Measurements from ENCODE around the gene PELI2. TPM values are rescaled to one million over a fixed set of nuclear protein-coding genes. Genes with fewer than 3 reads are reported as not detected.

Gene PELI2
- total RNA-seq, 1 donor from 2014 or later: 15.5 TPM

GRCh38 chr14:56205881-56206280 lies 87.7 kb downstream of the PELI2 start:
- no peak for DNase-seq (ENCODE audit: low spot score)

DNA sequence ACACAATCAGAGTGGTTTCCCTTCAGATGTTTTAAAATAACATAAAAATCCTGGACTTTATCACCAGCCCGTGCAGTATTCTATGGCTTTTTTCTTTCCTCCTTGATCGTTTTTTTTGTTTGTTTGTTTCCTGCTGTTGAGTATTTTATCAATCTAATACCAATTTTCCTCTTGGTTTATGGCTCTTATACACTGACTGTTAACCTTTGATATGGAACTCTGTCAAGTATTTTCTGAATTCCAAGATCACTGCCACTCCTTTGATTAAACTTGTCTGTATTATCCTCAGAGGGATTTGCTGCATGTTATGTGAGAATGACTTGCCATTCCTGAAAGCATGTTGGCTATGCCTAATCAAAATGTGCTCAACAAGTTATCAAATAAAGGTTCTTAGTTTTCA lies 88.4 kb downstream of the PELI2 start:
- DNase-seq (ENCODE audit: low spot score): no peak

- DNase-seq (ENCODE audit: low spot score): no peak
Observed at GRCh38 chr14:56207626-56208292, 89.5 kb downstream of the PELI2 start.

- DNase-seq (ENCODE audit: low spot score): no peak
Observed at GRCh38 chr14:56208520-56208919, 90.3 kb downstream of the PELI2 start.

DNA sequence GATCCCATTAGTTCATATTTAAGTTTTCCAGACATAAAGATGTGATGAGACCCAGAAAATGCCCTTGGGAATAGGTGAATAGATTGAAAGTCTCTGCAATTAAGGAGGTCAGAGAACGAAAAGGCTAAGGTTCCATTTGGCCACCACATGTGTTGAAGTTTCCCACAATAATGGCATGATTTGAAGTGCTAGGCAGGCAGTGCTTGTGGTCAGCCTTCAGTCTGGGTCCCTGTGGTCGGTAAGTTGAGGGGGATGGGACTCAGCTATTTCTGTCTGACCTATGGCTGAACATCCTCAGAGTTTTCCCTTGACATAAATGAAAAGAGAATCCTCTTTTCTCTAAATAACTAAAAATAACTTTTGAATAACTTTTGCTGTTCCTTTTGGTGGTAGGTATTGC lies 92.4 kb downstream of the PELI2 start:
- no peak for DNase-seq (ENCODE audit: low spot score)

DNA sequence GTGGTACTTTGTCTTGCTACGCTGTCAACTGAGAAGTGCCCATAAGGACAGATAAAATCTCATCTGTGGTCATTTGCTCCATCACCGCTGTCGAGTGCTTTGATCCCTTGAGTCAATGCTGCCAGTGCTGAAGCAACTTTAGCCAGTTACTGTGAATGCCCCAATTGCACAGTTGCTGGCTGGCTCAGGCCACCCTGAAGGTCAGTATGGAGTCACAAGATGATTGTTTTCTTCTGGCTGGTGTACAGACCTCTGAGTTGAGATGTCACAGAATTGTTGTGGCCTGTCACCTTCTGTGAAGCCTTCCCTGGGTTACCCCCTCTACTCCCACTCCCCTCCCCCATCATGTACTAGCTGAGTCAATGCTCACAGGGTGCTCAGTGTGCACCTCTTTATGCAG lies 92.9 kb downstream of the PELI2 start:
- DNase-seq (ENCODE audit: low spot score): no peak

DNA sequence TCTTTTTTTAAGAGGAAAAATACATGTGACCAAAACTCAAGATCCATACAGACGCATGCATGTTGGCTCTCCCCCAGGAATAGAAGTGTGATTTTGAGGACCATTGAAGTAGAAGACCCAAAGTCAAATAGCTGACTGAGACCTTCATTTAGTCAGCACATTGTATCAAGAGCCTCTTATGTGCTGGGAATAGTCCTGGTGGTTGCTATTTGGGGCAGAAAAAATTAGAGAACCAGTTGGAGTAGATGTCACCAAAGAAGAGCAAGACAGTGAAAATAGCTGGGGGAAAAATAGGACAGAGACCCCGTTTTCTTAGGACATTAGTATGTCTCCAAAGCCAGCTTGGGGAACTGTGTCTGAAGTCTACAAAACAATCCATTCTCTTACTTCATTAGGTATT lies 93.6 kb downstream of the PELI2 start:
- DNase-seq (ENCODE audit: low spot score): no peak

GRCh38 chr14:56212521-56212920 lies 94.3 kb downstream of the PELI2 start:
- no peak for DNase-seq (ENCODE audit: low spot score)

GRCh38 chr14:56213306-56213705 lies 95.1 kb downstream of the PELI2 start:
- no peak for DNase-seq (ENCODE audit: low spot score)

- no peak for DNase-seq (ENCODE audit: low spot score)
Observed at GRCh38 chr14:56215180-56215579, 97.0 kb downstream of the PELI2 start.

DNA sequence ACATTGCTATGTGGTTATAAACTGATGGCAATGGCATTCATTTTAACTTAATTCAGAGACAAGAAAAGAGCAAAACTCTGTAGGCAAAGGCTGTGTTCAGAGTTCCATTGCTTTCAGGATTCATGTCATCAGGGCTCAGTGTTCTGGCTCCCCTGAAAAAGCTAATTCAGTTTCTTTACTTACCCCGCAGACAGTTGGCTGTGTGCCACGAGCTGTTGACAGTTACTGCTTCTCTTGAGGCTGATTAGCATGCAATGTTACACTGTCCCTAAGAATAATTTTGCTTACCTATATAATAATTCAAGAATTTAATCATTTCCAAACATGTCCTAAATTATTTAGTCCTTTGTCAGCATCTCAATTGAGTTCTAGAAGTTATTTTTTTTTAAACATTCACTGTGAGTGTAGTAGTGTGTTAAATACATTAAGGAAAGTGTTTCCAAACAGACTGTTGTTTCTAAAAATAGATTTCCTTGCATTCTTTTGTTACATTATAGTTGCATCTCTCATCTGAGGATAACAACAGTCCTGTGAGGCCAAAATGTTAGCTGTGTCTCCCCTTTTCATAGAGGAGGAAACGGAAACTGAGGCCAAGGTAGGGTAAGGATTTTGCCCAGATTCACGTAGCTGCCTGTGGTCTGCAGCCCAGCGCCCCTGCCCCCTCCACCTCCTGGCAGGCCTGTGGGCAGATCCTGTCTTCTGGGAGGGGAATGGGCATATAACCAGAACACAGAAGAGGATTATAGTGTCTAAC lies 98.6 kb downstream of the PELI2 start:
- no peak for DNase-seq (ENCODE audit: low spot score)

GRCh38 chr14:56217380-56218045 lies 99.3 kb downstream of the PELI2 start:
- DNase-seq (ENCODE audit: low spot score): no peak

GRCh38 chr14:56219666-56220413 lies 101.6 kb downstream of the PELI2 start:
- DNase-seq (ENCODE audit: low spot score): no peak

DNA sequence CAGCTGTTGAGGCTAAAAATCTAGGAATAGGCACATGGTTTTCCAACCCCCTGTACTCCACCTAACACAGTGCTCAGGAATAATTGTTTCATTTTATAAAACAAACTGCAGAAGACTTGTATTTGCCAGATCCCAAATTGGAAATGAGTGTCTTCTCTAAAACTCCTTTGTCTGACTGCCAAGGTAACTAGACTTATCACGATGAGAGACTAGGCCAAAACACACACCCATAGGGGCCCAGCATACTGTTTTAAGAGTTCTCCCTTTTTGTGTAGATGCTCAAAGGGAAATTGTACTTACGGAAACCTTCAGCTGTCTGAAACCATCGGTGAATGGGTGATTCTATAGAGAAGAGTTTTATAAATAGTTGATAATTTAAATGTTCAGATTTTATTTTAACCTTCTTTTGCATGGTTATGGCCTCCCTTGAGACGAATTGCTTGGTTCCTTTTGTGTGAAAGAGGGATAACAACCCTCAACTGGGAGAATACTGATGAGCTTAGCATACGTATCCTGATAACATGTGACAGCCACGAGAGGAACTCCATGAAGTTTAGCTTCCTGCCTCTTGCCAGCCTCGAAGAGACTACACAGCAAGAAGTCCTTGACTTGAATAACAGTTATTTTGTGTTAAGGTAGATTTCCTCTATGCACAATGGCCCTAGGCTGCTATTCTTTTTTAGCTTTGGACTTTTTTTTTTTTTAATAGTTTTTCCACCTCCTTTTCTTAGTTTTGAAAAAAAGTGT lies 103.3 kb downstream of the PELI2 start:
- no peak for DNase-seq (ENCODE audit: low spot score)

DNA sequence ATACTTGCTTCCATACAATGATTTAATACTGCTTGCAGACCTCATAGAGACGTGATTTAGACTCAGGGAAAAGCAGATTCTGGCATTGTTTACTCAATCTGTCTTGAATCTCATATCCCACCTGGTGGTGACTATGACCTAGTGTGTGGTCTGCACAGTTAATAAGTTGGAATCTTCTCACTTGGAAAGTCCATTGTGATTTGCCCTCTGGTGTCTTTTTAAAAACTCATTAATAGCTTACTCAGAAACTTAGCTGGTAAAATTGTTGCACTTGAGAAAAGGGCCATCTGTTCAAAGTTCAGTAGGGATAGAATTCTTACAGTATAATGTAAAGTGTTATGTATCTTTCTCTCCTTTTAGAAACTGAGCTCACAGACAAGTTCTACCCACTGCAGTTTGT lies 106.0 kb downstream of the PELI2 start:
- DNase-seq (ENCODE audit: low spot score): no peak

DNA sequence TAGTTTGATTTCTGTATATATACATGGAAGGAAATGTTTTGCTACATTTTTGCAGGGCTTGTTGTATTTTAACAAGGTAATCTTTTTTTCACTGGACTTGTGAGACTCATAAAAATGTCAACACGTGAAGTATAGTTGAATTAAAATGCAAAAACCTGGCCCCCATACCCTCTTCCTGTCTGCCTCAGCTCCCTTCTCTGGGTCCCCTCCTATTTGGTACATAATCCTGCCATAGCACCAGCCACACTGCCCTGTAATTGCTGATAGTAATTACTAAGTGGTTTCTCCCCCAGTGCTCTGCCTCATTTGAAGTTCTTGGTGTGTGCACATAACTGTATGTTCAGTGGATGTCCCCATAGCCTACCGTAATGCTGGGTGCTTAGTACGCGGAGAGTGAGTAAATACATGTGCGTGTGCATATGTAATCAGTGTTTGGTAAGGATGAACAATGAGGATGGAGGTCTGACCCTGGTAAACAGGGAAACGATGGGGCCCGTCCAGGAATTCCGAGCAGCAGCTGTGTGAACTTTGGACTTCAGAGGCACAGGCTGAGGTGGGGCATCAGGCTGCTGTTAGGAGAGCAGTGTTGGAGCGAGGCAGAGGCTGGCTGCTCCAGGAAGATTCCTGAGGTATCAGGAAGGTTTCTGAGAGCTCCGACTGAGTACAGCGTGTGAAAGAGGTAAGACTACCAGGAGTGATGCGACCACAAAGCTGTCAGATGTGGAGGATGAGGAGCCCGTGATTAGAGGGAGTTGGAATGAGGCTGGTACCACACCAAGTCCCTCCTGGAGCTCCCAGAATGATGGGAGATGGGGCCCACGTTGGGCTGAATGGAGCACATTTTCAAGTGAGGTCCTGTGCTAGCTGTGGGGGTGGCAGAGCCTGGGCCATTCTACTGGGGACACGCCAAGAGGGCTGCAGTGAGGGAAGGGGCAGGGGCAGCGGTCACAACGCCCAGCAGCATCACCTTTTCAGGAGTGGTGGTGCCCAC lies 106.8 kb downstream of the PELI2 start:
- no peak for DNase-seq (ENCODE audit: low spot score)

DNA sequence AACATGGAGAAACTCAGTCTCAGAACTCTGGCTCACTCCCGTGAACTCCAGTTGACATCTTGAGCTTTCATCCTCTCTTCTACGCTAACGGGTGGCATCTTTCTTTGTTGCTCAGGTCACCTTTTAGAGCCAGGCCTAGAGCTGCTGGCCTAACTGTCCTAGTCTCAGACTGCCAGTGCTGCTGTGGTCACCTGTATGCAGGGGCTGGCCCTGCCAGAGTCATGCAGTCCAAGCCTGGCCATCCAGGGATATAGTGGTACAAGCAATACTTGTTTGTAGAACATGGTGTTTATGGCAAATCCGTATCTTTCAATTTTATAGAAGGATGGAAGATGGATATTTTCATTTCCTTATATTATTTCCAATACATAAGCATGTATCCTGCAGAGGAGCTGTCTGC lies 117.2 kb downstream of the PELI2 start:
- no peak for DNase-seq (ENCODE audit: low spot score)

GRCh38 chr14:56237398-56237797 lies 119.2 kb downstream of the PELI2 start:
- no peak for DNase-seq (ENCODE audit: low spot score)

DNA sequence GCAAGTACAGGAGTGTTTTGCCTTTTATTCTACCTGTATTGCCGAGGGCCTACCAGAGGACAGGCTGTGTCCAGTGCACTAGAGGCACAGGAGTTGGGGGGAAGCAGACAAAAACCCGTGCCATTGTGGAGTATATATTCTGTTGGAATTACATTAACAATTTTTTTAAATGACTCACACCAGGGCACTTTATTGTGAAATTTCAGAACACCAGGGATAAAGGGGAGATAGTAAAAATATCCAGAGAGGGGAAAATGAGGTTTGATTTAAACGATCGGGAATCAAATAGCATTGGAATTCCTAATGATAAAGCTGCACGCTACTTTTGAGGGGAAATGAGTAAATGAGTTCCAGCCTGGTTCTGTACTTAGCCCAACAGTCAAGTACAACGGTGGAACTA lies 123.2 kb downstream of the PELI2 start:
- DNase-seq (ENCODE audit: low spot score): no peak

GRCh38 chr14:56243110-56243509 lies 124.9 kb downstream of the PELI2 start:
- no peak for DNase-seq (ENCODE audit: low spot score)
